Urothelium cell line (cell line): Measurements from ENCODE around the gene ZNF559.
"Not testable (repeated sequence)": the region's sequence is repeated elsewhere in the genome, so short reads cannot be mapped to it uniquely, and the experiment has no call there.

Experiments used
- DNase-seq: peaks from one replicate; pipeline ENCODE4 v3.0.0; 2011; ENCODE audit warnings: low spot score, mixed read lengths
- FAIRE-seq: peaks from 2 replicates; lab custom pipeline; 2011; peaks lifted over from hg19 to GRCh38; lab: Jason Lieb, UNC

Gene ZNF559

GRCh38 chr19:9323919-9324583 is at the start of gene ZNF559:
TSS of gene ZNF559 (plus strand) at chr19:9324179. CDS start at chr19:9338550, 14,371 bp downstream.
- DNase-seq: peak; percentile 73
- no peak for FAIRE-seq

DNA sequence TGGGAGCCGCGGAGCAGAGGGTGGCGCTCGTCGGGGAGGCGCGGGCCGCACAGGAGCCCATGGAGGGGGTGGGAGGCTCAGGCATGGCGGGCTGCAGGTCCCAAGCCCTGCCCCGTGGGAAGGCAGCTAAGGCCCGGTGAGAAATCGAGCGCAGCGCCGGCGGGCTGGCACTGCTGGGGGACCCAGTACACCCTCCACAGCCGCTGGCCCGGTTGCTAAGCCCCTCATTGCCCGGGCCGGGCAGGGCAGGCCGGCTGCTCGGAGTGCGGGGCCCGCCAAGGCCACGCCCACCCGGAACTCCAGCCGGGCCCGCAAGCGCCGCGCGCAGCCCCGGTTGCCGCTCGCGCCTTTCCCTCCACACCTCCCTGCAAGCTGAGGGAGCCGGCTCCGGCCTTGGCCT is 40.5 kb upstream of the ZNF559 start:
- DNase-seq, FAIRE-seq: not testable (repeated sequence)

DNA sequence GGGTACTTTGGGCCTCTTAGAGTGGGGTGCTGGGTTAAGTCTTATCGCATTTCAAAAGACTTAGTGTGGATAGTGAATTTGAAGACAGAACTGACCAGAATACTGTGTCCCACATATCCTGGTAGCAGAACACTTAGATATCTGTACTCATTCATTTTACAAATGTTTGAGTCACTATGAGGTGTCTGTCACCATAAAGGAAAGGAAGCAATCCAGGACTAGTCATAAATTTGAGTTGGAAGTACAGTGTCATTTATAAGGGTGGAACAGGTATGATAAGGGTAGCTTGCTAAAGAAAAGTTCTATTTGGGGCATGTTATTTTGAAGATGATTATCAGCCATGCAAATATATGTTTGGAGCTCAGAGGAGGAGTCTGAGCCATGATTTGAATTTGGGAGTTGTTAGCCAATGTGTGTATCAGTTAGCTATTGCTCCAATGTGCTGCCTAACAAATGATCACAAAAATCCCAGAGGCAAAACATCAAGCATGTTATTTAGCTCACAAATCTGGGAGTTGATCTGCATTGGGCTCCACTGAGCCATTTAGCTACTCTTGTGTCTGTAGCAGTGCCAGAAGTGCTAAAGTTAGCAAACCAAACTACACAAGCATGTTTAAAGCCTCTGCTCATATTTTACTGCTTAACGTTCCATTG is 34.6 kb upstream of the ZNF559 start:
- DNase-seq (no peak), FAIRE-seq (no peak)

- DNase-seq (no peak), FAIRE-seq (no peak)
Measured at GRCh38 chr19:9295411-9295849, 28.5 kb upstream of the ZNF559 start.

GRCh38 chr19:9296336-9296735 is 27.6 kb upstream of the ZNF559 start:
- DNase-seq (no peak), FAIRE-seq (no peak)

GRCh38 chr19:9306443-9306842 is 17.5 kb upstream of the ZNF559 start:
- FAIRE-seq (no peak), DNase-seq (no peak)

DNA sequence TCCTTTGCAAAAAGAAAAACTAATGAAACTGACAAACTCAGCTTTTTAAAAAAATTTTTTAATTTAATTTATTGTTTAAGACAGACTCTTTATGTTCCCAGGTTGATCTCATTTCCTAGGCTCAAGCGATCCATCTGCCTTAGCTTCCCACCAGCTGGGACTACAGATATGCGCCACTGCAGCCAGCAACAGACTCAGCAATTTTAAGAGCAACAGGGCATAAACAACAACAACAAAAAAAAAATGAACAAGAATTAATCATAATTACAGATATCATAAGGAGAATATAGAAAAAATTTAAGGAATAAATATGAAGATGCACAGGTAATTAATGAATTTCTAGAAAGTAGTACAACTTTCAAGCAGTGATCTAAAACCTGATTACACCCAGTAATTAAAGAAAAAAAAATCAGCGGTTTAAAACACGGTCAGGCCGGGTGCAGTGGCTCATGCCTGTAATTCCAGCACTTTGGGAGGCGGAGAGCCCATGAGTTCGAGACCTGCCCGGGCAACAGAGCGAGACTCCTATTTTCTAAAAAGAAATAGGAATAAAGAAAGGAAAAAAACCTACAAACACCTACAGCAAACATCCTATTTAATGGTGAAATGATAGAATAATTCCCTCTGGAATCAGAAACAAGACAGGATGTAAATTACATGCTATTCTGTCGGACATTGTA is 15.7 kb upstream of the ZNF559 start:
- FAIRE-seq: no peak

GRCh38 chr19:9309139-9309973 is 14.6 kb upstream of the ZNF559 start, which contains the start of gene ZNF699:
TSS of gene ZNF699 (minus strand) at chr19:9309838. CDS start at chr19:9305119, 4,719 bp downstream.
- DNase-seq: peak; percentile 89
- peak; percentile 87 for FAIRE-seq

More for the DNA sequence above, 15.7 kb upstream of the ZNF559 start:
- no peak for DNase-seq

DNA sequence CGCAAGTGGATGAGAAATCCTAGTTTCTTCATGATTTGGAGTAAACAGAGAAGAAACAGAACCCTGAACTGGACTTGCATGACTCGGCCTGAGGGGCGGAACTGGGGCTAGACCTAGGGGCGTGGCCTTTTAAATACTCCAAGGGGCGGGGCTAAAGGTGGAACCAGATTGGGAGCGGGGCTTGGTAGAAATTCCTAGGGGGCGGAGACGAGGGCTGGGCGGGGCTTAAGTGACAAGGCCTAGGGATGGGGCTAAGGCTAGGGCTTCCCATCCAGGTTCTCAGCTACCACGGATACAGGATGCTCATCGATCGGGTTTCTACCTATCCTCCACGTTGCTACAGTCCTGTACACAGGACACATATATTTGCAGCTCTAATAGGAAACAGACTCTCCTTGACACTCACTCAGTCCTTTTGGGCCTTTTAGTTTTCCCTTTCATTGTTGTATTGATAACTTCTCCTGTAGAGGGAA is 14.0 kb upstream of the ZNF559 start:
- no peak for FAIRE-seq
- peak; percentile 84 for DNase-seq

- DNase-seq: no peak
- no peak for FAIRE-seq
Measured at GRCh38 chr19:9313756-9314155, 10.2 kb upstream of the ZNF559 start.

- FAIRE-seq (no peak), DNase-seq (no peak)
Measured at GRCh38 chr19:9321338-9321737, 2.6 kb upstream of the ZNF559 start.

- FAIRE-seq, DNase-seq: not testable (repeated sequence)
Measured at GRCh38 chr19:9321756-9322155, 2.2 kb upstream of the ZNF559 start.

GRCh38 chr19:9322201-9322600 is 1.8 kb upstream of the ZNF559 start:
- not testable (repeated sequence) for FAIRE-seq

DNA sequence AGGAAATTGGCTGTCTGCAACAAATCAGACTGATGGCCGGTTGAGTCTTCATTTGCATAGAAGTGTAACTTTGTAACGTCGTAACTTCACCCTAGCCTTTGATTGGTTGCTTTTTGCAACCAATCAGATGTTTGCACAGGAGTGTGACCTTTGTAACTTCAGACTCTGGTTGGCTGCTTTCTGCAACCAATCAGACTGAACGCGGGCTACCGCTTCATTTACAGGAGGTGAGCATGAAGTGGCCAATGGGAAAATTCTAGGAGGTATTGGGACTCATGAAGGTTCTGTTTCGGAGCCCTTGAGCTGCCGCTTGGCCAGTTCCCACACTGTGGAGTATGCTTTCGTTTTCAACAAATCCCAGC is 441 bp upstream of the ZNF559 start:
- FAIRE-seq: no peak
- DNase-seq: no peak

More at GRCh38 chr19:9322201-9322600, 1.8 kb upstream of the ZNF559 start:
- DNase-seq: not testable (repeated sequence)

- DNase-seq (no peak), FAIRE-seq (no peak)
Measured at GRCh38 chr19:9324584-9324962, 594 bp downstream of the ZNF559 start.

DNA sequence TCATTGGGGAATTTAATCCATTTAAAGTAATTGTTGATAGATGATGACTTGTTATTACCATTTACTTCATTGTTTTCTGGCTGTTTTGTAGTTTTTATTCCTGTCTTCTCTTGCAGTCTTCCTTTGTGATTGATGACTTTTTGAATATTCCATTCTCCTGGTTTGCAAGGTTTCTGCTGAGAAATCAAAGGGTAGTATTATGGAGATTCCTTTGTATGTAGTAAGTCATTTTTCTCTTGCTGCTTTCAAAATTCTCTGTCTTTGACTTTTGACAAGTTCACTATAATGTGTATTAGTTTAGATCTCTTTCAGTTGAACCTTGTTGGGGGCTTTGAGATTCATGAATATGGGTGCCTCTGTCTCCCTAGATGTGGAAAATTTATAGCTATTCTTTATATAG is 6.0 kb downstream of the ZNF559 start:
- DNase-seq: no peak
- FAIRE-seq: no peak

GRCh38 chr19:9342610-9343304 is 18.8 kb downstream of the ZNF559 start:
- no peak for FAIRE-seq
- DNase-seq: no peak

GRCh38 chr19:9345005-9345404 is 21.0 kb downstream of the ZNF559 start:
- no peak for DNase-seq
- no peak for FAIRE-seq

DNA sequence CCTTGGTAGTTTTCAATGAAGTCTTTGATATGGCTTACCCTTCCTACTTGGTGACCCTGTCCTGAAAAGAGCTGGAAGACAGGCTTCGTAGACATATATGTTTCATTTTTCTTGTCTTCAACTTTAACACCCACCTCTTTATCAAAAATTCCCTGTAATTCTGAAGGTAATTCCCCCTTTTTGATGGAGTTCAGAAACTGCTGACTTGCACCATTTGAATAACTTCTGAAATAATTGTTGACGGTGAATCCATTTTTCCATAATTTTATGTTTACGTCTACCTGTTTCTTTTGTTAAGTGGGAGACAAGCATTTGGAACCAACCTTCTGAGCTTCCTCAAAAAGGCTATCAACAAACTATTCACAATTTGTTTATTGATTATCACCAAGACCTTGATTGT is 24.3 kb downstream of the ZNF559 start:
- FAIRE-seq (no peak), DNase-seq (no peak)

DNA sequence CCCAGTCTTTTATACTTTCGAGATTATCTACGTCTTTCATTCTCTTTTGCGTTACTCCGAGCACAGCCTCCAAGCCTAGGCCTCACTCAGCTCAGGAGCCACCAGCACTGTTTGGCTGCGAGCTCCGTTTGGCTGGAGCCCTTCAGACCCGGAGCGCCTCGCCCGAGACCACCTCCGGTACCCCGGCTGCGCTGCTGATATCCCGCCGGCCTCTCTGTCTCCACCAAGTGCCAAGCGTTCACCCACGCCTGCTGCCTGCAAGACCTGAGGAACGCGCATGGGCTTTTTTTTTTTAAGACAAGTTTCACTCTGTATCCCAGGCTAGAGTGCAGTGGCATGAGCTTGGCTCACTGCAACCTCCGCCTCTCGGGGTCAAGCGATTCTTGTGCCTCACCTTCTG is 24.7 kb downstream of the ZNF559 start:
- DNase-seq (no peak), FAIRE-seq (no peak)
